ENCODE measurements around the gene NTRK2. TPM values are rescaled to one million over a fixed set of nuclear protein-coding genes. Genes with fewer than 3 reads are reported as not detected.

Gene NTRK2
- total RNA-seq, 1 experiment from 2014 or later, result not detected

DNA sequence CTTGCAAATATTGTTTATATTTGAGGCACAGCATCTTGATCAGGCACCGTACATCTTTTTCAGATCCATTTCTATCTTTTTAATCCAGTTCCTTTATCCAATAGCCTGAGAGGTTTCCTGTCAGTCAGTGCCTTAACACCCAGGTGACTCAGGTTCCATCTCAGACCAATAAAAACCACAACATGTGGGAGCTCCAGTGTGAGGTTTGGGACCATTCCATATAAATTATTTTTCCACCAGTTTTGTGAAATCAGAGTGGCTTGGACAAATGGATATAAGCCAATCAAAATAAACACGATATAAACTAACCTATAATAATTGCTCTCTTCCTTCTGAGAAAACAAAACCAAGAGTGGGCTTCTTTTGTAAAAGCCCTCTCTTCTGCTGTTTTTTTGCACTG lies 351.3 kb downstream of the NTRK2 start:
- ATAC-seq, result no peak
- no peak overlapping the region for H3K4me3 ChIP-seq (replicated peaks in 1 of 2; ENCODE audit: low read depth in 1 of 2, low read length in 2 of 2)
- H3K27ac ChIP-seq (ENCODE audit: low read depth, low read length), result no peak overlapping the region
- no peaks in the 10 kb centered on the region for H3K79me2 ChIP-seq (ENCODE audit: insufficient read depth, low read length)
- no peaks in the 10 kb centered on the region for H3K9me2 ChIP-seq (ENCODE audit: insufficient read depth)
- H3K27me3 ChIP-seq (ENCODE audit: insufficient read depth, low read length), result peaks cover 19% of the 10 kb centered on the region
- DNase-seq (ENCODE audit: low read depth, low spot score), result no peak
- H4K20me1 ChIP-seq (ENCODE audit: insufficient read depth), result no peaks in the 10 kb centered on the region
- intact Hi-C loops (cut with micrococcal nuclease), result no loop called here
- H3K4me1 ChIP-seq (ENCODE audit: control insufficient read depth in 1 of 2, insufficient read depth in 2 of 2, low read length in 2 of 2), result no peaks in the 10 kb centered on the region
- ChIA-PET RAD21 (ENCODE audit: low non-redundant PET in 1 of 2, low total read pairs in 2 of 2, uncharacterized antibody in 2 of 2, unreplicated experiment in 2 of 2) (no interaction called here), CTCF (no interaction called here), POLR2A (no interaction called here)
- TF ChIP-seq CBX3 (IDR thresholded peaks at IDR 0.05; ENCODE audit: low read depth), result no peak
- TF ChIP-seq, protein P1, sequence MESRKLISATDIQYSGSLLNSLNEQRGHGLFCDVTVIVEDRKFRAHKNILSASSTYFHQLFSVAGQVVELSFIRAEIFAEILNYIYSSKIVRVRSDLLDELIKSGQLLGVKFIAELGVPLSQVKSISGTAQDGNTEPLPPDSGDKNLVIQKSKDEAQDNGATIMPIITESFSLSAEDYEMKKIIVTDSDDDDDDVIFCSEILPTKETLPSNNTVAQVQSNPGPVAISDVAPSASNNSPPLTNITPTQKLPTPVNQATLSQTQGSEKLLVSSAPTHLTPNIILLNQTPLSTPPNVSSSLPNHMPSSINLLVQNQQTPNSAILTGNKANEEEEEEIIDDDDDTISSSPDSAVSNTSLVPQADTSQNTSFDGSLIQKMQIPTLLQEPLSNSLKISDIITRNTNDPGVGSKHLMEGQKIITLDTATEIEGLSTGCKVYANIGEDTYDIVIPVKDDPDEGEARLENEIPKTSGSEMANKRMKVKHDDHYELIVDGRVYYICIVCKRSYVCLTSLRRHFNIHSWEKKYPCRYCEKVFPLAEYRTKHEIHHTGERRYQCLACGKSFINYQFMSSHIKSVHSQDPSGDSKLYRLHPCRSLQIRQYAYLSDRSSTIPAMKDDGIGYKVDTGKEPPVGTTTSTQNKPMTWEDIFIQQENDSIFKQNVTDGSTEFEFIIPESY (IDR thresholded peaks at IDR 0.05; ENCODE audit: extremely low read depth, insufficient replicate concordance, low read length), result no peak
- TF ChIP-seq EZH2 (IDR thresholded peaks at IDR 0.05), result no peak
- TF ChIP-seq FOSL1 (IDR thresholded peaks at IDR 0.05; ENCODE audit: low read depth), result no peak
- TF ChIP-seq SIN3A (IDR thresholded peaks at IDR 0.05; ENCODE audit: low read depth), result no peak
- no peak for TF ChIP-seq JUND (IDR thresholded peaks at IDR 0.05)
- TF ChIP-seq SRF (IDR thresholded peaks at IDR 0.05; ENCODE audit: low read depth), result no peak
- no peak for TF ChIP-seq TCF7L2 (IDR thresholded peaks at IDR 0.05; ENCODE audit: borderline replicate concordance, extremely low read depth, insufficient read depth, insufficient read length)
- TF ChIP-seq, protein P2, sequence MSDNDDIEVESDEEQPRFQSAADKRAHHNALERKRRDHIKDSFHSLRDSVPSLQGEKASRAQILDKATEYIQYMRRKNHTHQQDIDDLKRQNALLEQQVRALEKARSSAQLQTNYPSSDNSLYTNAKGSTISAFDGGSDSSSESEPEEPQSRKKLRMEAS (IDR thresholded peaks at IDR 0.05), result no peak
- TF ChIP-seq, protein P3, sequence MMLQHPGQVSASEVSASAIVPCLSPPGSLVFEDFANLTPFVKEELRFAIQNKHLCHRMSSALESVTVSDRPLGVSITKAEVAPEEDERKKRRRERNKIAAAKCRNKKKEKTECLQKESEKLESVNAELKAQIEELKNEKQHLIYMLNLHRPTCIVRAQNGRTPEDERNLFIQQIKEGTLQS (IDR thresholded peaks at IDR 0.05), result no peak
- no peak for TF ChIP-seq POLR2AphosphoS5 (IDR thresholded peaks at IDR 0.05; ENCODE audit: low read depth, low read length)
- no peak for TF ChIP-seq EGR1 (IDR thresholded peaks at IDR 0.05; ENCODE audit: low read depth)
- TF ChIP-seq EZH2phosphoT487 (IDR thresholded peaks at IDR 0.05; ENCODE audit: borderline replicate concordance), result no peak
- TF ChIP-seq RAD21 (IDR thresholded peaks at IDR 0.05; ENCODE audit: low read depth), result no peak
- no peak for TF ChIP-seq YY1 (IDR thresholded peaks at IDR 0.05; ENCODE audit: extremely low read depth, insufficient replicate concordance, low read depth, low read length)
- H3K9ac ChIP-seq (ENCODE audit: low read length), result no peak overlapping the region
- H3K4me2 ChIP-seq (ENCODE audit: low read length), result no peak overlapping the region
- no TSS peak for BruUV-seq (replicated peaks)
- H3K9me3 ChIP-seq (ENCODE audit: control insufficient read depth in 1 of 2, insufficient read depth in 1 of 2, low read depth in 1 of 2, low read length in 2 of 2), result no peaks in the 10 kb centered on the region
- H2AFZ ChIP-seq (ENCODE audit: low read depth, low read length, poor library complexity, severe bottlenecking), result no peak overlapping the region
- no peaks in the 10 kb centered on the region for H3K36me3 ChIP-seq (ENCODE audit: control insufficient read depth in 1 of 2, insufficient read depth in 2 of 2, low read length in 2 of 2)

Data from HCT116 (cell line).